ENCODE data around the gene OPCML.

Gene OPCML

DNA sequence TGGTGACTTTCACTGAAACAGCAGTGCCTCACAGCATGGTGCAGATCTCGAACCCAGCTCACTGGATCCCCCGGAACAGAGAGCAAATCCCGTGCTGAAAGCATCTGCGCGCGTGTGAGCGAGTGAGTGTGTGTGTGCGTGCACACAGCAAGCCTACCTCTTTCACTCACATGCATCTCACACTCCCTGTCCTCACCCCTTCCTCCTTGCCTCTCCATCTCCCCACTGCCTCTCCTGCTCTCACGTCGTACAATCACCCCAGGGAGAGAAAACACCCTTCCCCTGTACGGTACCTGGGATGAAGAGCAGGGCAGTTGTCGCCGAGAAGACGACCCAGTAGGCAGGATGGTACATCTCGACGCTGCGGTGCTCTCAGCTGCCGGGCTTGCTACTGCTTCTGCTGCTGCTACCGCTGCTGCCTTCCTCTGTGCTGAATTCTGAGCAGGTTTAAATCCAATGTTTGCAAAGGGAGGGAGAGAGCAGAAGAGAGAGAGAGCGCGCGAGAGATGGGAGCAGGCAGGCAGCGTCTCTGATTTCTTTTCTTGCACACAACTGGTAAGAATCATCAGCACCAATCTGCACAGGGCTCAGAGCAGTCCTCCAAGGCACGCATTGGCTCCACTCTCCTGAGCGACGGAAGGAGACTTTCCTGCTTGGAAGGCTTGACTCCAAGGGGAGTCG lies at the start of gene OPCML:
Gene OPCML, minus strand, starts transcription at position 531 of the 681 bp plus-strand sequence.
- no peaks in the 10 kb centered on the region for H3K9me3 ChIP-seq (ENCODE audit: control insufficient read depth in 1 of 2, low read length in 2 of 2)
- H3K27me3 ChIP-seq (ENCODE audit: control insufficient read depth in 1 of 2, insufficient read depth in 2 of 2, low read length in 2 of 2) = peaks cover 15 to 44% of the 10 kb centered on the region in 2 donors
- no peak within 1 kb of the TSS for H3K9ac ChIP-seq (ENCODE audit: low read depth in 1 of 2, low read length in 2 of 2)
- H3K4me3 ChIP-seq (ENCODE audit: low read depth in 1 of 2, low read length in 2 of 2) = no peak within 1 kb of the TSS
- H3K4me1 ChIP-seq (ENCODE audit: control insufficient read depth in 1 of 2, insufficient read depth in 2 of 2, low read length in 2 of 2) = no peaks in the 10 kb centered on the region
- no peaks in the 10 kb centered on the region for H3K36me3 ChIP-seq (ENCODE audit: control insufficient read depth in 1 of 2, insufficient read depth in 2 of 2, low read length in 2 of 2)
- H3K27ac ChIP-seq (ENCODE audit: low read depth, low read length) = no peak within 1 kb of the TSS

DNA sequence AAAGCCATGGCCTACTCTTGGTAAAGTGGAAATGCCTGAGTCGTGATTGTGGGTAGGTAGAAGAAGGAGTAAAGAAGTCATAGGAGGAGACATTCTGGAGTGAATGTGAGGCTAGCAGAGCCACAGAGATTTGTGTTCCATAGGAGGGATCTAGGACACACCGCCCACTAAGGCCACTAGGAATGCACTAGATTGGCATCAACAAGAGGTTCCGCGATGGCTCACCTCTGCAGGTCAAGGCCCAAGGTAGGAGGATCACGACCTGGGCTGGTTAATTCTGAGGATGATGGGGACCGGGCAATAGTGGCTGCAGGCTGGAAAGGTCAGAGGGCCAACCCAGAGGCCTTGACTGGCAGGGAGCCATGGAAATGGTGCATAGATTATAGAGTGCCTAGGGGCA lies 48.8 kb upstream of the OPCML start:
- Histone ChIP-seq H3K36me3 (ENCODE audit: control insufficient read depth in 1 of 2, insufficient read depth in 2 of 2, low read length in 2 of 2) (no peaks in the 10 kb centered on the region), H3K27me3 (ENCODE audit: control insufficient read depth in 1 of 2, insufficient read depth in 2 of 2, low read length in 2 of 2) (no peaks in the 10 kb centered on the region), H3K4me3 (ENCODE audit: low read depth in 1 of 2, low read length in 2 of 2) (no peak overlapping the region), H3K9me3 (ENCODE audit: control insufficient read depth in 1 of 2, low read length in 2 of 2) (no peaks in the 10 kb centered on the region), H3K27ac (ENCODE audit: low read depth, low read length) (no peak overlapping the region), H3K9ac (ENCODE audit: low read depth in 1 of 2, low read length in 2 of 2) (no peak overlapping the region), H3K4me1 (ENCODE audit: control insufficient read depth in 1 of 2, insufficient read depth in 2 of 2, low read length in 2 of 2) (no peaks in the 10 kb centered on the region)

DNA sequence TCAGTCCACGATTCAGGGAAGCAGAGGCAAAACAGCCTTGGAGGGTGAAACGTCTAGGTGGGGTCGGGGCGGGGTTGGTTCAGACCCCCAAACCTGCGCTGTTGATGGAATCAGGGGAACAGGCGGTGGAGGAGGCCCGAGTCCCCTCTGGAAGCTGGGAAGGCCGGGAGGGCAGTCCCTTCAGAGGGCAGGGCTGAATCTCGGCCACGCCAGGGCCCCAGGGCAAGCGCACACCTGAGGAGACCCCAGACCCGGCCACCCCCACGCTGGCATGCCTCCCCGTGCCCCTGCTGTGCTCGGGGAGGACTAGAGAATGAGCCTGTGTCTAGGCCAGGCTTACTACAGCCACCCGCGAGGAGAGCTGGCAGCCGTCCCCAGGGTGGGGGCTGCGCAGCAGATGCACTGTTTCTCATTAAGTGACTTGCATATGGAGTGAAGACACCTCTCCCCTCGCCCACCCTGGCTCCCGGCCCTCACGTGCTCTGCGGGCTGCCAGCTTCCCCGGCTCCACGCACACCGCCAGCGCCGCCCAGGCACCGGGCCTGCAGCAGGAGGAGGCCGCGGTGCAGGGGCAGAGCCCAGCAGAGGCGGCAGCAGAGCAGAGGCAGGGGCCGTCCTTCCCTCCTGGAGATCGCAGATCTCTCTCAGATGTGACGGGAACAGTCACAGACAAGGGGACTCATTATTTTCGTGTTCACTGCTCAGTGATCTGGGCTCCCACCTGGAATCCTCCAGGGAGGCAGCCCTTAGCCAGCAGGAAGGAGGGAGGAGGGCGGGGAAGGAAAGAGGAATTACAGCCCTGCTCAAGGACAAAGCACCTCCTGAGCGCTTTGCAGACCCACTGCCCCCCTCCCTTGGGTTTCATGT lies 47.1 kb upstream of the OPCML start:
- Histone ChIP-seq H3K27me3 (ENCODE audit: control insufficient read depth in 1 of 2, insufficient read depth in 2 of 2, low read length in 2 of 2) (no peaks in the 10 kb centered on the region), H3K36me3 (ENCODE audit: control insufficient read depth in 1 of 2, insufficient read depth in 2 of 2, low read length in 2 of 2) (no peaks in the 10 kb centered on the region), H3K9me3 (ENCODE audit: control insufficient read depth in 1 of 2, low read length in 2 of 2) (no peaks in the 10 kb centered on the region), H3K4me3 (ENCODE audit: low read depth in 1 of 2, low read length in 2 of 2) (no peak overlapping the region), H3K4me1 (ENCODE audit: control insufficient read depth in 1 of 2, insufficient read depth in 2 of 2, low read length in 2 of 2) (no peaks in the 10 kb centered on the region), H3K27ac (ENCODE audit: low read depth, low read length) (no peak overlapping the region), H3K9ac (ENCODE audit: low read depth in 1 of 2, low read length in 2 of 2) (no peak overlapping the region)

DNA sequence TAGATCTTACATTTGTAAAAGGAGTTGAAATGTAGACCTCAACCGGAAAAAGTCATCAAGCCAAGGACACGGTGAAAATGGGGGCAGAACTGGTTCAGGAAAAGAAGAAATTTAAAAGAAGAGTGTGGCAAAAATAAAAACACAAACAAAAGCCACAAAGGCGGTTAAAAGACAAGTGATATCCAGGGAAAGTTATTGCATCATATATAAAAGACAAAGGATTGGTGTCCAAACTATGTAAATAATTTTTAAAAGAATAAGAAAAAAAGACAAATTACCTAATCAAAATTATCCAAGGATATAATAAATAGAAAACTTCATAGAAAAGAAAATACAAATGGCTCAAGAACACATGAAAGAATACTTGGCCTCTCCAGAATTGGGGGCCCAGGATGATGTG lies 45.1 kb upstream of the OPCML start:
- no peaks in the 10 kb centered on the region for H3K36me3 ChIP-seq (ENCODE audit: control insufficient read depth in 1 of 2, insufficient read depth in 2 of 2, low read length in 2 of 2)
- H3K9me3 ChIP-seq (ENCODE audit: control insufficient read depth in 1 of 2, low read length in 2 of 2) = no peaks in the 10 kb centered on the region
- H3K9ac ChIP-seq (ENCODE audit: low read depth in 1 of 2, low read length in 2 of 2) = no peak overlapping the region
- H3K4me1 ChIP-seq (ENCODE audit: control insufficient read depth in 1 of 2, insufficient read depth in 2 of 2, low read length in 2 of 2) = no peaks in the 10 kb centered on the region
- no peaks in the 10 kb centered on the region for H3K27me3 ChIP-seq (ENCODE audit: control insufficient read depth in 1 of 2, insufficient read depth in 2 of 2, low read length in 2 of 2)
- no peak overlapping the region for H3K4me3 ChIP-seq (ENCODE audit: low read depth in 1 of 2, low read length in 2 of 2)
- no peak overlapping the region for H3K27ac ChIP-seq (ENCODE audit: low read depth, low read length)

DNA sequence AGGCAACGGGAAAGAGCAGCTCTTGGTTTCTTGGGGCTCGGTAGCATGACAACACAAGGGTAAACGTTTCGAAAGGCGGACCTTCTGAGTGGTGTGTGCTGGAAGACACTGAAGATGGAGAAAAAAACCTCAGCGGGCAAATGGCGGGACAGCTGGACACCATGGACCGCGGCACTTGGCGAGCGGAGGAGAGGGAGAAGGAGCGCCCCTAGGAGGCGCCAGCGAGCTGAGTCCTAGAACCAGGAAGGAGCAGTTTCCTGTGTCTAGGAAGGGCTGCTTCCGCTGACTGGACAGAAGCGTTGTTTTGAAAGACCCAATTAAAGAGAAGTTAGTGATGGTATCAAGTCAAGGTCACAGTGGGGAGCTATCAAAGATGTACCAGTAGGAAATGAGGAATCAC lies 44.0 kb upstream of the OPCML start:
- Histone ChIP-seq H3K36me3 (ENCODE audit: control insufficient read depth in 1 of 2, insufficient read depth in 2 of 2, low read length in 2 of 2) (no peaks in the 10 kb centered on the region), H3K27ac (ENCODE audit: low read depth, low read length) (no peak overlapping the region), H3K9me3 (ENCODE audit: control insufficient read depth in 1 of 2, low read length in 2 of 2) (no peaks in the 10 kb centered on the region)

DNA sequence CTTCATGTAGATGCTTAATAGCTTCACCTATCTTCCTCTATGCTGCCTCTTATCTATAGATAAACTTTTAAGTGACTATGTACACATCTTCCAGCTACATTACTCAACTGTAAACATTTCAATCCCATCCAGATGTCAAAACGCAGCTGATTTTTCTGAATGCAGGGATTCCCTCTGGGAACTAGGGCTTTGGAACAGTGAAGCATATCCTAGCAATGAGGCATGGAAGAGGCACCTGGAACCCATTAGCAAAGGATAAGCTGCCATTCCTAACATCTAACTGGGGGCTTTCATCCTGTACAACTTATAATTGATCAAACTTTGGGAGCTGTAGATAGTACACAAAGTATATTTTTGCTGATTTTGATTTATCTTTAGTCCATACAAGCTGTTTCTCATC lies 40.8 kb upstream of the OPCML start:
- Histone ChIP-seq H3K36me3 (ENCODE audit: control insufficient read depth in 1 of 2, insufficient read depth in 2 of 2, low read length in 2 of 2) (no peaks in the 10 kb centered on the region), H3K4me3 (ENCODE audit: low read depth in 1 of 2, low read length in 2 of 2) (no peak overlapping the region), H3K27me3 (ENCODE audit: control insufficient read depth in 1 of 2, insufficient read depth in 2 of 2, low read length in 2 of 2) (no peaks in the 10 kb centered on the region)

More for the DNA sequence above, 44.0 kb upstream of the OPCML start:
- H3K27me3 ChIP-seq (ENCODE audit: control insufficient read depth in 1 of 2, insufficient read depth in 2 of 2, low read length in 2 of 2) = no peaks in the 10 kb centered on the region
- no peak overlapping the region for H3K9ac ChIP-seq (ENCODE audit: low read depth in 1 of 2, low read length in 2 of 2)
- H3K4me1 ChIP-seq (ENCODE audit: control insufficient read depth in 1 of 2, insufficient read depth in 2 of 2, low read length in 2 of 2) = no peaks in the 10 kb centered on the region
- H3K4me3 ChIP-seq (ENCODE audit: low read depth in 1 of 2, low read length in 2 of 2) = no peak overlapping the region

DNA sequence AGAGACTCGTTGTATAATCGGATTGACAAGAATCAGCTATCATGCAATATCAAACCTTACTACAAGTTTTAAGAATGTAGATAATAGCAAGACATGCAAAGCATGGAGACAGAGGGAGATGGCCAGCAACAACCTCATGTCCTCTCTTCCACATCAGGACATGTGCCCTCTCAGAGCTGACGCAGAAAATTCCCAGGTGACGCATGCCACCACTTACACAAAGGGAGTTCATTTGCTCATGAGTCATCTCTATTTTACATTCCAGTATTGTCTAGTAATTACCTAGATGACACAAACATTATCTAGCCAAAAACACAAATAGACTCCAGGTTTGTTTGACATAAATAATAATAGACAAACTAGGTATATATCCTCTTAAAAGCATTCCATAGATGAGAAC lies 38.1 kb upstream of the OPCML start:
- no peaks in the 10 kb centered on the region for H3K27me3 ChIP-seq (ENCODE audit: control insufficient read depth in 1 of 2, insufficient read depth in 2 of 2, low read length in 2 of 2)
- no peaks in the 10 kb centered on the region for H3K9me3 ChIP-seq (ENCODE audit: control insufficient read depth in 1 of 2, low read length in 2 of 2)
- H3K4me3 ChIP-seq (ENCODE audit: low read depth in 1 of 2, low read length in 2 of 2) = no peak overlapping the region
- no peaks in the 10 kb centered on the region for H3K4me1 ChIP-seq (ENCODE audit: control insufficient read depth in 1 of 2, insufficient read depth in 2 of 2, low read length in 2 of 2)
- no peaks in the 10 kb centered on the region for H3K36me3 ChIP-seq (ENCODE audit: control insufficient read depth in 1 of 2, insufficient read depth in 2 of 2, low read length in 2 of 2)
- H3K9ac ChIP-seq (ENCODE audit: low read depth in 1 of 2, low read length in 2 of 2) = no peak overlapping the region
- H3K27ac ChIP-seq (ENCODE audit: low read depth, low read length) = no peak overlapping the region

More for the DNA sequence above, 40.8 kb upstream of the OPCML start:
- Histone ChIP-seq H3K4me1 (ENCODE audit: control insufficient read depth in 1 of 2, insufficient read depth in 2 of 2, low read length in 2 of 2) (no peaks in the 10 kb centered on the region), H3K9ac (ENCODE audit: low read depth in 1 of 2, low read length in 2 of 2) (no peak overlapping the region), H3K27ac (ENCODE audit: low read depth, low read length) (no peak overlapping the region), H3K9me3 (ENCODE audit: control insufficient read depth in 1 of 2, low read length in 2 of 2) (no peaks in the 10 kb centered on the region)

DNA sequence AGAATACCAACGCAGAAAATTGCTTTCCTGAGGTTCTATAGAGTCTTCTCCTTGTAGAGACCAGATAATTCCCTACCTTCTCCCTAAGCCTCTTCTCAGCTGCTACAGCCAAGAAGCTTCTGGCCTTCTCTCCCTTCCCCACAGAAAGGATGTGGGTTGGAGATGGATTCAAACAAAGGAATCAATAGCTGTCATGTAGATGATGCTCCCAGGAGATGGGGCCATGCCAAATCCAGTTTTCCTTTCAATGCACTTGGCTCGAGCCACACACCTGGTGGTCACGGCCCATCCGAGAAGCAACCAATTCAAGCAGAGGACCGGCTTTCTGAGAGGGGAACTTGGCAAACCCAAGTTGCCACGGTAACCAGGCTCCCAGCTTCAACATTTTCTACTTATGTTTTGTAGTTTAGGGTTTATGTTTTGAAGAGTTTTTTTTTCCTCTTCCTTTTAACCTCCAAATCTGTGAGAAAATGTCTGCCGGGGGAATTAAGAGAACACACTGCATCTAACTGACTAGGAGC lies 31.3 kb upstream of the OPCML start:
- H3K9ac ChIP-seq (ENCODE audit: low read depth in 1 of 2, low read length in 2 of 2) = no peak overlapping the region
- H3K4me3 ChIP-seq (ENCODE audit: low read depth in 1 of 2, low read length in 2 of 2) = no peak overlapping the region
- H3K27ac ChIP-seq (ENCODE audit: low read depth, low read length) = no peak overlapping the region
- H3K27me3 ChIP-seq (ENCODE audit: control insufficient read depth in 1 of 2, insufficient read depth in 2 of 2, low read length in 2 of 2) = no peaks in the 10 kb centered on the region
- no peaks in the 10 kb centered on the region for H3K4me1 ChIP-seq (ENCODE audit: control insufficient read depth in 1 of 2, insufficient read depth in 2 of 2, low read length in 2 of 2)
- no peaks in the 10 kb centered on the region for H3K36me3 ChIP-seq (ENCODE audit: control insufficient read depth in 1 of 2, insufficient read depth in 2 of 2, low read length in 2 of 2)
- H3K9me3 ChIP-seq (ENCODE audit: control insufficient read depth in 1 of 2, low read length in 2 of 2) = no peaks in the 10 kb centered on the region

DNA sequence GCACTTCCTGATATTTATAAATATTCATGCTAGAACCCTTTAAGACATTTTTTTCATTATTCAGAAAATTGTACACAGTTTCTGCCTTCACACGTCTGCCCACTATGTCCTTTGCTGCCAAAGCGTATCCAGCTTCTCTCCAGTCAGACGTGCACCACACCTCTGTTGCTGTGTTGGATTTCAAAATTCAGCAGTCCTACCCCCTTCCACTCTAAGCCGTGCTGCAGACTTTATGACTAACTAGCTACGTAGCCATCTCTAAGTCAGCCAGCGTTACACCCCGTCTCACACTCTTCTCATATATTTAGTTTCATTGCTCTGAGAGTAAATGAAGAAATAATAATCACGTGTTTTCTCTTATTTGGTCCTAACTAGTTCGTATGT lies 28.2 kb upstream of the OPCML start:
- Histone ChIP-seq H3K4me1 (ENCODE audit: control insufficient read depth in 1 of 2, insufficient read depth in 2 of 2, low read length in 2 of 2) (no peaks in the 10 kb centered on the region), H3K9ac (ENCODE audit: low read depth in 1 of 2, low read length in 2 of 2) (no peak overlapping the region), H3K27me3 (ENCODE audit: control insufficient read depth in 1 of 2, insufficient read depth in 2 of 2, low read length in 2 of 2) (no peaks in the 10 kb centered on the region), H3K9me3 (ENCODE audit: control insufficient read depth in 1 of 2, low read length in 2 of 2) (no peaks in the 10 kb centered on the region), H3K4me3 (ENCODE audit: low read depth in 1 of 2, low read length in 2 of 2) (no peak overlapping the region), H3K36me3 (ENCODE audit: control insufficient read depth in 1 of 2, insufficient read depth in 2 of 2, low read length in 2 of 2) (no peaks in the 10 kb centered on the region), H3K27ac (ENCODE audit: low read depth, low read length) (no peak overlapping the region)

DNA sequence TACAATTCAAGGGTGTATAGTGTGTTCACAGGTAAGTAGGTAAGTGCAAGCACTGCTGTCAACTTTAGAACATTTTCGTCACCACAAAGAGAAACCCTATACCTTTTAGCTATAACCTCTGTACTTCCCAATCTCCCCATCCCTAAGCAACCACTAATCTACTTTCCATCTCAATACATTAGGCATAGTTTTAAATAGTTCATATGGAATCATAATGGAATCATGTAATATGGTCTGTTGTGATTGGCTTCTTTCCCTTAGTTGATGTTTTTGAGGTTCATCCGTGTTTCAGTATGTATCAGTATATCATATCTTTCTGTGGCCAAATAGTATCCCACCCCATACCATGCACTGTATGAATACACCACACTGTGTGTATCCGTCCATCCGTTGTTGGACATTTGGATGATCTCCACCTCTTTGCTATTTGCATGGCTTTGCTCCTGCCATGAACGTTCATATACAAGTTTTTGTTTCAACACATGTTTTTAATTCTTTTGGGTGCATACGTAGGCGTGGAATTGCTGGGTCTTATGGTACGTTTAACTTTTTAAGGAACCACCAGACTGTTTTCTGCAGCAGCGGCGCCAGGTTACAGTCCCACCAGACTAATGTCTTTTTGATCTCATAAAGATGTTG lies 27.7 kb upstream of the OPCML start:
- H3K27me3 ChIP-seq (ENCODE audit: control insufficient read depth in 1 of 2, insufficient read depth in 2 of 2, low read length in 2 of 2) = no peaks in the 10 kb centered on the region
- H3K4me1 ChIP-seq (ENCODE audit: control insufficient read depth in 1 of 2, insufficient read depth in 2 of 2, low read length in 2 of 2) = no peaks in the 10 kb centered on the region
- no peak overlapping the region for H3K27ac ChIP-seq (ENCODE audit: low read depth, low read length)
- no peaks in the 10 kb centered on the region for H3K9me3 ChIP-seq (ENCODE audit: control insufficient read depth in 1 of 2, low read length in 2 of 2)
- H3K36me3 ChIP-seq (ENCODE audit: control insufficient read depth in 1 of 2, insufficient read depth in 2 of 2, low read length in 2 of 2) = no peaks in the 10 kb centered on the region
- H3K4me3 ChIP-seq (ENCODE audit: low read depth in 1 of 2, low read length in 2 of 2) = no peak overlapping the region
- no peak overlapping the region for H3K9ac ChIP-seq (ENCODE audit: low read depth in 1 of 2, low read length in 2 of 2)
